GM18498 (cell line): ENCODE measurements around the gene WWOX.
A peak's percentile ranks its signal among the peaks of the same experiment; 100 is the strongest.
"Not testable (repeated sequence)": the region's sequence is repeated elsewhere in the genome, so short reads cannot be mapped to it uniquely, and the experiment has no call there.

Experiments used
- ATAC-seq: cut with Tn5 transposase; IDR thresholded peaks from one replicate; pipeline ENCODE4 v1.9.1; 2021; ENCODE audit warnings: mild to moderate bottlenecking, moderate library complexity; ENCODE audit not compliant: unreplicated experiment

WWOX gene

DNA sequence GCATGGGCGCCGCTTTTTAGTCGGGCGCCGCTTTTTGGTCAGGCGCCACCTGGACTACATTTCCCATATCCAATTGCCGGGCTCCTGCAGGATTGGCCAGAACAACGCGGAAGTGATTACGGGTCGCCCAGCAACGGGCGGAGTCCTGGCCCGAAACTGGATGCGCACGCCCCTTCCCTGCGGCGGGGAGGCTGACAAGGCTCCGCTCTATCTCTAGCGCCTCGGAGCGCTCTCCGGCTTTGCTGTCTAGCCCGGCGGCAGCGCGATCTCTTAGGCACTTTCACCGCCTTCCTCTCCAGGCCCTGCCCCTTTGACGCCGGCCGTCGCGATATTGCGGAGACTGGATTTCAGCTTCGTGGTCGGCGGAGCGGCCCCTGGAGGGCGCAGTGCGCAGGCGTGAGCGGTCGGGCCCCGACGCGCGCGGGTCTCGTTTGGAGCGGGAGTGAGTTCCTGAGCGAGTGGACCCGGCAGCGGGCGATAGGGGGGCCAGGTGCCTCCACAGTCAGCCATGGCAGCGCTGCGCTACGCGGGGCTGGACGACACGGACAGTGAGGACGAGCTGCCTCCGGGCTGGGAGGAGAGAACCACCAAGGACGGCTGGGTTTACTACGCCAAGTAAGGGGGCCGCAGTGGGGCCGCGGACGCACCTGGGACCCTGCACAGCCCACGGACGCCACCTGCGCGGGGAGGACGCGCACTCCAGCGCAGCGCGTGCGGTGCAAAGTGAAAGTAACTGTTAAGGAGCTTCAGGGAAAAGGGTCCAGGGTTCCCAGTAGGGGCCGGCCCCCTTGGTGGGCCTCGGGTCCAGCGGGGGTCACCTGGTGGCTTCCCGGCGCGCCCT, at the start of gene WWOX:
TSS of gene WWOX (plus strand) at position 384 of the 841 bp plus-strand sequence.
- peak; percentile 97 for ATAC-seq

- no peak for ATAC-seq
These were observed 48.6 kb upstream of the WWOX start for GRCh38 chr16:78050734-78051400.

GRCh38 chr16:78057803-78058564, 41.5 kb upstream of the WWOX start:
- ATAC-seq: no peak

- not testable (repeated sequence) for ATAC-seq
These were observed 39.6 kb upstream of the WWOX start for GRCh38 chr16:78059806-78060205.

DNA sequence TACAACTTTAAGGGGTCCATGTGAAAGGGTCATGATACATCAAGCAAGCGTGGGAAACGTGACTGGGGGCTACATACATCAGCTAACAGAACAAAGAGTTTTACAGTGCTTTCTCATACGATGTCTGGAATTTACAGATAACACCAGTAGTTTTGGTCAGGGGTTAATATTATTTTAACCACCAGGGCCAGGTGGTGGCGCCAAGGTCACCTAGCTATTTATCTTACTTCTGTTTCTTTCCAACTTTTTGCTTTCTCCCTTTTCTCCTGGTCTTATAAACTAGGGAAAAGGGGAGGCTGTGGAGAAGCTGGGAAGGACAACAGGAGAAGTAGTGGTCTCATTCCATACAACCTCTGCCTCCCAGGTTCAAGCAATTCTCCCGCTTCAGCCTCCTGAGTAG, 39.2 kb upstream of the WWOX start:
- no peak for ATAC-seq

DNA sequence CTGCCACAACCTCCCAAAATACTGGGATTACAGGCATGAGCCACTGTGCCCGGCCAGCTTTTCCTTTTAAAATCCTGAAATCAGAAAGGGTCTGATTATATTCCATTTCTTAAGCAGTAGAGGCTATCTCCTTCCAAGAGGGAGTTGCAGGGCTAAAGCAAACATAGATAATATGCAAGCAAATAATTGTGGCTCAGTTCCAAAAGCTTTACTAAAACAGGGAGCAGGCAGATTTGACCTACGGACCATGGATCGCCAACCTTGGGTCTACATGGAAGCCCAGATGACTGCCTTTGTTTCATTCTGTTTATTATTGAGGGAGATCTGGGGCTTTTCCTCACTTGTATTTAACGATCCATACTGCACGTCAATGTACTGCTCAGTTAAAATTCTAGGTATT, 38.6 kb upstream of the WWOX start:
- ATAC-seq: no peak

- no peak for ATAC-seq
These were observed 34.1 kb upstream of the WWOX start for GRCh38 chr16:78065319-78065718.

DNA sequence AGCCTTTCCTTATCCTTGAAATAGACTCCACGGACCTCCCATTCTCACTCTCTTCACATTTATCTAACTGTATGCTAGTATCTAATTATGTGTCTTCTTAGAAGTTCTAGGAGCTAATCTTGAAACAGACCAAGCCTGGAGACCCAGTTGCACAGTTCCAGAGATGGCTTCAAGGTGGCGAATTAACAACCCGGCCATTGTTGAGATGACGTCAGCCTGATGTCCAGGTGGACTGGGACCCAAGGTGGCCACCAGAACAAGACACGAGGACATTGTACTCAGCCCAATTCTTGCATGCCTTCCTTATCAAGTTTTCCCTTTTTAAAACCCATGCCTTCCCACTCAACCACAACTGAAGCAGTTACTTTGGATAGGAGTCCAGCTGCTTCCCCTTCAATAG, 29.5 kb upstream of the WWOX start:
- ATAC-seq: no peak

DNA sequence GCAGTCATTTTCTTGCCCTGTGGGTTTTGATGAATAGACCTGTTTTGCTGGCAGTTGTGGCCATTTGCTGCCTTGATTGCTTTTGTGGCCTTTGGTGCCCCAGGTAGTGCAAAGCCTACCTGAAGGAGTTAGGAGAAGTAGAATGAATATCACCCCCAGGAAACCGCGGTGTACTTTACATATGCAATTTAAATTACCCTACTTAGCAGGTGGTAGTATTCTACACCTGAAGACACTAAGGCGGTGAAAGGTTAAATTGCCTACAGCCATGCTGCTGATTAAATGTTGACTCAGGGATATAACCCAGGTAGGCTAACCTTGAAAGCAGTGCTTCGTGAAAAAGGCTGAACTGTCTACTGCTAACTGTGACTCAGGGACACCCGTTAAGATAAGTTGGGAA, 27.2 kb upstream of the WWOX start:
- ATAC-seq: no peak

DNA sequence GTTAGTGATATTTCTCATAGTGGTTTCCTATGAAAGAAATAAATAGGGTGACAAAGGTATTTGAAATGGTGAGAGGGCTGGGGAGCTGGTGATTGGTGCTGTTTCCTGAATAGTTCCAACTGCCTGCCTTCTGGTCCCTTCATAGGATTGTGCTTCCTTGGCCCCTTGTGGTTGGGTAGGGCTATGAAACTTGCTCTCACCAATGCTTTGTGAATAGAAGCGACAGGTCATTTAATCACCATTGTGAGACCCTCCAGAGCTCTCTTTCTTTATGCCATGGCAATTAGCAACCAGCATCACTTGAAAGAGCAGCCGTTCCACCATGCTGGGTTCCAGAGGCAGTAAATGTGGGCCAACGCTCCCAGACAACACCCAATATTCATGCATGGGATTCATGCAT, 23.7 kb upstream of the WWOX start:
- ATAC-seq: no peak

- no peak for ATAC-seq
These were observed 18.1 kb upstream of the WWOX start for GRCh38 chr16:78081341-78081740.

DNA sequence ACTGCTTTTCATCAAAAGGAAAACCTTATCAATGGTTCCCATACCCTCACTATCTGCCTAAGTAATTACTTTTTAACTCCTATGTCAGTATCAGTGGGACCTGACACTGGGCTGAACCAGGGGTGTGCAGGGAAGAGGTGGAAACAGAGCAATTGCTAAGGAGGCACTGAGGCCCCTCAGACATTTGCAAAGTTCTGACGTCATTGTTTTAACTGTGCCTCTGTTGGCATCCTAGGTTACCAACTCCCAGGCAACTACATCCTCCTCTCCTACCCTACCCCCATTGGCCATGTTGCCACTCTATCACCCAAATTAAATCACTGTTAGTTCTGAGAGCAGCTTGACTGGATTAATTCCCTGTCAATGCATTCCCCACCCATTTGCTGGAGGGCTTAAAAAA, 8.0 kb upstream of the WWOX start:
- no peak for ATAC-seq

GRCh38 chr16:78092758-78093157, 6.7 kb upstream of the WWOX start:
- no peak for ATAC-seq

DNA sequence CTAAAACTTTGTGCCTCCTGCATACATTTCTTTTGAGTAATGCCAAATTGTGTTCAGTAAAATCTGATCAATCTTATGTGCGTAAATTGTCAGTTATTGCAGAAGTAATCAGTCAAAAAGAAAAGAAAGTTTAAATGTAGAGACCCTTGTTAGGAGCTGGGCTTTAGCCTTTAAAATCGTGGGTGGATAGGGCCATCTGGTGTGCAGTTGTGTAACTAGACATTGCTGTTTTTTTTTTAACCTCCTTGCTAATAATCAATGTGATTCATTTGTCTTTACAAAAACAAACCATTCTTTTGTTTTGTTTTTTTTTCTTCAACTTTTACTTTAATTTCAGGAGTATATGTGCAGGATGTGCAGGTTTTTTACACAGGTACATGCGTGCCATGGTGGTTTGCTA, 5.3 kb upstream of the WWOX start:
- ATAC-seq: no peak

- no peak for ATAC-seq
These were observed 4.5 kb upstream of the WWOX start for GRCh38 chr16:78094998-78095397.

- ATAC-seq: no peak
These were observed 3.1 kb upstream of the WWOX start for GRCh38 chr16:78096386-78096785.

DNA sequence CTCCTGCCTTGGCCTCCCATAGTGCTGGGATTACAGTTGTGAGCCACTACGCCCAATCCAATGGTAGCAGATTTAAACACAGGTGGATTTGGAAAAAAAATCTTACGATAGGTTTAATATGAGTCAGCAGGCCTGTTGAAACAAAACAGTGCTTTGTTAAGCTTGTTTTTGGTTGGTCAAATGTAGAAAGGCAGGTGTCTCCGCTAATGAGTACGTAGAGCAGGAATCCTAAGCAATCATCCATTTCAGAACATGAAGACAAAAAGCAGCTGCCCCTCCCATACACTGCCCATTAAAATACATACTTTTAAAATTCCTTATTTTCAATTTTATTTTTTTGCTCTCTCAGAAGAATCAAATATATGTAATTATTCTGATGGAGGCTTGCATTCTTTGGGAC, 1.9 kb upstream of the WWOX start:
- ATAC-seq: no peak

DNA sequence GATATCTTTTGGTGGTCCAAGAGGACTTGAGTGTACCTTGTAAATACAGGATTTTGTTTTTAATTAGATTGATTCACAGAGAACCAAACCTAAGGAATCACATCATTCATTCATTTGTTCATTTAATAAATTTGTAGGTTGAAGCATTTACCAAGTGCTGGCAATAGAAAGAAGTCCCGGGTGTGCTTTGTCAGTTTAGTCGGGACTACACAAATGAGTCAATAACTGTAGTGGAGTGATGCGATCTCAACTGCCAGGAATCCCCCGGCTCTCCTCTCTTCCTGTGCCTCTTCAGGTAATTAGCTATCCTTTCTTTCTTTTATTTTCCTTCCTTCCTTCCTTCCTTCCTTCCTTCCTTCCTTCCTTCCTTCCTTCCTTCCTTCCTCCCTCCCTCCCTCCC, 1.4 kb upstream of the WWOX start:
- no peak for ATAC-seq

- ATAC-seq: no peak
These were observed 721 bp upstream of the WWOX start for GRCh38 chr16:78098595-78099270.

GRCh38 chr16:78100112-78100467, 636 bp downstream of the WWOX start:
- peak; percentile 41 for ATAC-seq

GRCh38 chr16:78102122-78102660, 2.7 kb downstream of the WWOX start:
- ATAC-seq: no peak
